ENCODE results near the gene HNF1B.
"Not testable (repeated sequence)": the region's sequence is repeated elsewhere in the genome, so short reads cannot be mapped to it uniquely, and the experiment has no call there.

The HNF1B gene

GRCh38 chr17:37708008-37708615 lies 36.7 kb downstream of the HNF1B start:
- DNase-seq (ENCODE audit: low read depth in 1 of 2, low spot score in 1 of 2), result no peak

DNA sequence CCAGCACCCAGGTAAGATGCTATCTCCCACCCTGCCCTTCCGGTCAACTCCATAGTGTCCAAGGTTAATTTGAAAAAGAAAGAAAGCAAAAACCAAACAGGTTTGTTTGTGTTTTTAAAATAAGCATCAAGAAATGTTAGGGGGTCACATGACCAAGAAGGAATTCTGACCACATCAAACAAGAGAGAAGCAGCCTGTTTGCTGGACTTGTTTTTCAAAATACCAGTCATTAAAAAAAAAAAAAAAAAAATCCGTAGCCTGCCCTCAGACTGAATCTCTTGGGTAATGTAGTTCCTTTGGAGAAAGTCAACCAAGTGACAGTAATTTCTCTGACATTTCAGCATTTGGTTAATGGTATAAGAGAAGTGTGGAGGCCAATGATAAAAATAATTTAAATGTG lies 38.4 kb downstream of the HNF1B start:
- DNase-seq (ENCODE audit: low read depth in 1 of 2, low spot score in 1 of 2), result no peak

DNA sequence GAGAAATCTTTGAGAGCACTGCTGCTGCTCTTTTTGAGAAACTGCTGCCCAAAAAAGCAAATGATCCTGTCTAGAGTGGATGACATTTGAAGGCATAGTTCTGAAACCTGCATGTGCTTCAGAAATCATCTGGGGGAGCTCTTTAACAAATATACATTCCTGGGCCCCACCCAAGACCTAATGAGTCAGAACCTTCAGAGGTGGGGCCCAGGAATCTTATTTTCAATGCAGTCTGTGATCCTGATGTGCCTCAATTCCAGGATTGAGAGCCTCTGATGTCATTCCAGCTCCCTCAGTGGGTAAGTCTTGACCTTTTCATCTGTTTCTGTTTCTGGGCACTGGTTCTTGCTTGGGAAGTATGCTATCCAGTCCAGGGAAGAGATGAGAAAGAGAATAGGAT lies 42.3 kb downstream of the HNF1B start:
- no peak for DNase-seq (ENCODE audit: low read depth in 1 of 2, low spot score in 1 of 2)

DNA sequence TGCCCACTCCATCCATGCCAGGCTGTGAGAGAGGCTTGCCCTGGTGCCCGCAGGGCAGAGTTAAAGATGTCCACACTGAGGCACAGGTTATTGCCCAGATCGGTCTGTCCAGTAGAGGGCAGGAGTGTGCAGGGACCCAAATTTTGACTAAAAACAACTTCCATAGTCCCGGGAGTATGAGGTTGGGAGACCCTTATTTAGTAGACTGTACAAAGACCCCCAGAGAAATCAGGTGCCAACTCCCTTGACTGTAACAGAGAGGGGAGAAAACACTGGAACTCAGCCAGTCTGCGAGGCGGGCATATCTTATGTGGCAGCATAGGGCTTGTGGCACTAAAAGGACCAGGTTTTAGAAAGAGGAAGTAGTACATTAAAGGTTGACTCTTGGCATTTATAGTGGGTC lies 43.4 kb downstream of the HNF1B start:
- DNase-seq (ENCODE audit: low read depth in 1 of 2, low spot score in 1 of 2), result no peak

DNA sequence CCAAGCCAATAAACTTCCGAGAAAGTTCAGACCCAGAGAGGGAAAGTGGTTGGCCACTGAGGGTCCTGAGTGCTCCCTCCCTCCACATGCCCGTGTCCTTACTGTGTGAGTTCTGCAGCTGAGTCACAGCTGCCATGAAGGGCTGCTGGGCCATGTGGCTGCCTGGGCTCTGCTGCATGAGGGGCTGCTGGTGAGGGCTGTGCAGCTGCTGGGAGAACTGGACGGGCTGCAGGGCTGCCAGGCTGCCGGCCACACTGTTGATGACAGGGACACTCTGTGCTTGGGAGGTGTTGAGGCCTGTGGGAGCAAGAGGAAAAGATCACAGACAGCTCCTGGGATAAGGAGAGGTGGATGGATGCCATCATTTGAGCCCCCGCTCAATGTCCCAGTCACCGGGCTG lies 44.0 kb downstream of the HNF1B start:
- no peak for DNase-seq (ENCODE audit: low read depth in 1 of 2, low spot score in 1 of 2)

GRCh38 chr17:37699285-37699973 lies 45.4 kb downstream of the HNF1B start:
- DNase-seq (ENCODE audit: low read depth in 1 of 2, low spot score in 1 of 2), result no peak

- no peak for DNase-seq (ENCODE audit: low read depth in 1 of 2, low spot score in 1 of 2)
Observed at GRCh38 chr17:37698911-37699255, 46.0 kb downstream of the HNF1B start.

DNA sequence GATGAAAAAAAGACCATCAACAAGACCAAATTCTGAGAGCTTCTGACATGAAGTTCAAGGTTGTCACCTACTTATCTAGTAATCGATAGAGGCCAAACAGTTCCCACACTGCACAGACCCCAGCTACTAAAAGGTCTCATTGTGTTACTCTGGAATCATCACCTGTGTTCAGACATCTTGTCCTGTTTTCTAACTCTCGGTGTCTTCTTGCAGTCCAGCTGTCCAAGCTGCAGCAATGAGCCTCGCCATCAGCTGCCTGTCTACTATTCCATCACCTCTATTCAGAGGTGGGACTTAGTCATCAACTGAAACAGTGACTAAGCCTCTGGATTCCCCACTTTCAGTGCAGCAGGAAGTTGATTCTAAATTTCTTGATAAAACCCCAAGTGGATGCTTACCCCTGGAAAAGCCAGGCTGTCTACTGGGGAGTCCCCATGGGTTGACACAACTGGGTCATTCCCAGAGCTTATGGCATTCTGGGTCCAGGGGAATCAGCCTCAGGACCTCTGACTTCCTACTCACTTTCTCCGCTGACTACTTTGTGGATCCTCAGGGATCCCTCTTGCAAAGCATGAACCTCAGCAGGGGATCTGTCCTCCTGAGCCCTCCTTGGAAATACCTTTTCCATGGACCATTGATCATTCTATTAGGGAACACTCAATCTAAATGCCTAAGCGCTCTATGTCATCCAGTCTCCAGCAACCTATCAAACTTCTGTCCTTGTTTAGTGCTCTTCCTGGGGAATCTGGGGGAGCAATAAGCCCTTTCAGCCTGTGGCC lies 46.5 kb downstream of the HNF1B start:
- DNase-seq (ENCODE audit: low read depth in 1 of 2, low spot score in 1 of 2), result no peak

- no peak for DNase-seq (ENCODE audit: low read depth in 1 of 2, low spot score in 1 of 2)
Observed at GRCh38 chr17:37697381-37697780, 47.5 kb downstream of the HNF1B start.

DNA sequence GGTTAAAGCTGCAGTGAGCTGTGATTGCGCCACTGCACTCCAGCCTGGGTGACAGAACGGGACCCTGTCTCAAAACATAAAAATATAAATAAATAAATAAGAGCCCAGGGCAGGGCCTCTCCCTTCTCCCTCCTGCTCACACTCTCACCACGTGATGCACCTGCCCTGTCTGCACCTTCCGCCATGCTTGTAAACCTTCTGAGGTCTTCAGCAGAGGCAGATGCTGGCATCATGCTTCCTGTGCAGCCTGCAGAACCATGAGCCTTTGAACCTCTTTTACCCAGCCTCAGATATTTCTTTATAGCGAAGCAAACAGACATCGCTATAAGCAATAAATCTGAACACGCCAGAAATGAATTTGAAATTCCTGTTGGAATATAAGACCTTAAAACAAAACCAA lies 48.5 kb downstream of the HNF1B start:
- no peak for DNase-seq (ENCODE audit: low read depth in 1 of 2, low spot score in 1 of 2)

GRCh38 chr17:37695726-37696125 lies 49.1 kb downstream of the HNF1B start:
- no peak for DNase-seq (ENCODE audit: low read depth in 1 of 2, low spot score in 1 of 2)

GRCh38 chr17:37694734-37695133 lies 50.1 kb downstream of the HNF1B start:
- no peak for DNase-seq (ENCODE audit: low read depth in 1 of 2, low spot score in 1 of 2)

DNA sequence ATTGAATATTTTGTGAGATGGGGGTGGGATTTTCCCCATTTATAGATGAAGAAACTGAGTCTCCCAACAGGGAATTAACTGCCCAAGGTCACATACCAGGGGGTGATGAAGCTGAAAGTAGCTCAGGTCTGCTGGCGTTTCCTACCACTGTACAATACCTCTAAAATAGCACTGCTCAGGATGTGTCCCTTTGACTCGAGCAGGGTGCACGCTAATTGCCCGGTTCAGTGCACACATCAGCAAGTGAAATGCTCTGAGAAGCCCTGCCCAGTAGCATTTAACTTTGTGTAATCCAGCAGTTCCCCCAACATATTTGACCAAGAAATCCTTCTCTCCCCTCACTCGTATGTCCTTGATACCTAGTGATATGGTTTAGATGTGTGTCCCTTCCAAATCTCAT lies 51.5 kb downstream of the HNF1B start:
- no peak for DNase-seq (ENCODE audit: low read depth in 1 of 2, low spot score in 1 of 2)

GRCh38 chr17:37691807-37692206 lies 53.1 kb downstream of the HNF1B start:
- DNase-seq (ENCODE audit: low read depth in 1 of 2, low spot score in 1 of 2), result no peak

DNA sequence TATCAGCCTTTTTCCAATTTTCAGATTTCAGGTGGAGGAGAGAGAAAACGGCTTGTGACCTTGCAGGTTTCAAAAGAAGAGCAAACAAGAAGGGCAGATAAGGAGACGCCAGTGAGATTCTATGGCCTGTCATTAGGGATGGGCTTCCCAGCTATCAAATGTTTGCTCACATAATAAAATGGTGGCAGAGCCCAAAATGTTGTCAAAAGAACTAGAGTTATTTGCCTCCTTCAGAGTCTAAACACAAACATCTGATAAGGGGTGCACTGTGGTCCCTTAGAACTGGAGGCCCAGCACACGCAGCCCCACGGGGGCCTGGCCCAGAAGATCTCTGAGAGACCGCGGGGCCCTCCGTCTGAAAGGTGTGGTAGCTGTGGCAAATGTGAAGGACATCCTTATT lies 55.5 kb downstream of the HNF1B start:
- DNase-seq (ENCODE audit: low read depth in 1 of 2, low spot score in 1 of 2), result no peak

GRCh38 chr17:37683454-37683984 lies 61.3 kb downstream of the HNF1B start:
- no peak for DNase-seq (ENCODE audit: low read depth in 1 of 2, low spot score in 1 of 2)

GRCh38 chr17:37682007-37682406 lies 62.9 kb downstream of the HNF1B start:
- DNase-seq (ENCODE audit: low read depth in 1 of 2, low spot score in 1 of 2), result no peak

DNA sequence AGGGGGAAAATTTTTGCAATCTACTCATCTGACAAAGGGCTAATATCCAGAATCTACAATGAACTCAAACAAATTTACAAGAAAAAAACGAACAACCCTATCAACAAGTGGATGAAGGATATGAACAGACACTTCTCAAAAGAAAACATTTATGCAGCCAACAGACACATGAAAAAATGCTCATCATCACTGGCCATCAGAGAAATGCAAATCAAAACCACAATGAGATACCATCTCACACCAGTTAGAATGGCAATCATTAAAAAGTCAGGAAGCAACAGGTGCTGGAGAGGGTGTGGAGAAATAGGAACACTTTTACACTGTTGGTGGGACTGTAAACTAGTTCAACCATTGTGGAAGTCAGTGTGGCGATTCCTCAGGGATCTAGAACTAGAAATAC lies 64.9 kb downstream of the HNF1B start:
- not testable (repeated sequence) for DNase-seq (ENCODE audit: low read depth in 1 of 2, low spot score in 1 of 2)

DNA sequence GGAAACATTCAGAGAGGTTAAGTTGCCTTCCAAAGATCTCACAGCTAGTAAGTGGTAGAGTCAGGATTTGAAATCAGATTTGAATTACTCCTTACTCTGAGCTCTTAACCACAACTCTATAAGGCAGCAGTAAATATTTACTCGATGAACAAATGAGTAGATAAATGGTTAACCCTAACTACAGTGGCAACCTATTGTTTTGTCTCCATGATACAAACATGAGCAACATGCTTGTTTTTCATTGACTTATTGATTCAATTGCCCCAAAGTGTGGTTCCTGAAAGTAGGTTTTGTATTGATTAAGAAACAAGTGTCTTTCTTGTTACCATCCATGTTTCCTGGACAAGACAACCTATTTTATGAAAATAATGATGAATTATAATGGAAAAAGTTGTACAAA lies 66.8 kb downstream of the HNF1B start:
- DNase-seq (ENCODE audit: low read depth in 1 of 2, low spot score in 1 of 2), result no peak

DNA sequence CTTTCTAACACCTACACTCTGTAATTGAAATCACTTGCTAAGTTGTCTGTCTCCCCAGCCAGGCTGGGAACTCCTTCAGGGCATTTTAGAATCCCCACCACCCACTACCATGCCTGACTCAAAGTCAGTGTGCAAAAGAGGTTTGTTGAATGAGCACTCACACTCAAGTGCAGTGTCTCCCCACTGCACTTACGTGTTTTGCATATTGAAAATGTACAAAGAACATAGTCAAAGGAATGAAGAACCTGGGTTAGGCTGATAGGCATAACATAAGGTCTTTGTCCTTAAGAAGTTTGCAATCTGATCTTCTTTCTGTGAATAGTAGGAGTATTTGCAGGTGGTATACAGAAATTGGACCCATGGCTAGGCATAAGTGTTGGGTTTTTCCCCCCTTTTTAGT lies 67.8 kb downstream of the HNF1B start:
- no peak for DNase-seq (ENCODE audit: low read depth in 1 of 2, low spot score in 1 of 2)

DNA sequence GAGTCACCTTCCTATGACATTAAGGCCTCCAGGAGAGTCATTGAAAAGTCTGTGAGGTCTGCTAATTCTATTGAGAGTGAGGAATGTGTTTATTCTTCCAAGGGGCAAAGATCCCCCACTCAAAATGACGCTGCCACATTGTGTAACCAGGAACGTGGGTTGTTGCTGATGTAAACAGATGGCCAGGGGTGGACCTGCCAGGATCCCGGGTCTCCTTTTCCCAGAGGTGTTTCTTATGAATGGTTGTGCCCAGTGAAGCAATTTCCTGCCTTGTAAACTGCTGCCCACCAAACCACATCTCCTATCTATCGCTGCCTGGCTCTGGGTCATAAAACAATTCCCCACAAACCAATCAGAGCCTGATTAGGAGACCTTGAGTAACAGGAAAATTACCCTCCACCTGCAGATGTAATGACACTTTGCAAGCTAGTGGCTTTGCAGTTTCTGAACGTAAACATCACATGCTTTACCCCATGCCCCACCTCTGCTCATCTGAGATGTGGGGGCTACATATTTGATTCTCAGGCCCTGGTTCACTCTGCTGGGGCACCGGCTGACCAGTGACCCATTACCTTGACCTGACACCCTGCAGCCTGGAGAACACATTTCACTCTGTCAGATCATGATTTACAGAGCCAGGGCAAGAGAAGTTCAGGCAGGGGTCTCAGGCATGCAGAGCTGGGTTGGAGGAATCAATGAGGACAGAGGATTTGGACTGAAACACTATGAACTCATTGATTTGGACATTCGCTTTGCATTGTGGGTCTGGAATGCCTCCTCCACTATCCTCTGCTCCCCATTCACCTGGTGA lies 68.5 kb downstream of the HNF1B start:
- no peak for DNase-seq (ENCODE audit: low read depth in 1 of 2, low spot score in 1 of 2)
